GM12878 (cell line): ENCODE data around the gene LDLRAD4.

Experiments used
- CREB1 ChIP-seq: IDR thresholded peaks from 2 replicates; pipeline ENCODE4 v1.6.1; 2012; ENCODE audit warnings: low read depth, mild to moderate bottlenecking, inconsistent platforms
- EP300 ChIP-seq, 2 experiments: fragments of 150-350 bp in 1 of 2; IDR thresholded peaks; 2 replicates each; pipeline ENCODE4 v1.6.1; 2011 to 2012; ENCODE audit warnings: low read depth in 2 of 2, low read length in 2 of 2, borderline replicate concordance in 1 of 2, improper control_type of control experiment in 1 of 2, inconsistent platforms in 1 of 2; ENCODE audit not compliant: control insufficient read depth in 1 of 2
- EZH2 ChIP-seq: IDR thresholded peaks from 2 replicates; pipeline ENCODE4 v1.6.1; 2012; ENCODE audit warnings: low read depth, mild to moderate bottlenecking, control low read depth, inconsistent platforms, low read length, borderline replicate concordance; ENCODE audit not compliant: control insufficient read depth
- FOS ChIP-seq: IDR thresholded peaks from 3 replicates; pipeline ENCODE4 v1.6.1; 2011; ENCODE audit warnings: borderline replicate concordance; ENCODE audit not compliant: insufficient read length; ENCODE audit errors: extremely low read depth
- FOXM1 ChIP-seq: IDR thresholded peaks from 2 replicates; pipeline ENCODE4 v1.6.1; 2012; ENCODE audit warnings: low read depth, mild to moderate bottlenecking, inconsistent platforms, low read length, moderate library complexity
- GABPA ChIP-seq: IDR thresholded peaks from 2 replicates; pipeline ENCODE4 v1.6.1; 2014; ENCODE audit warnings: antibody characterized with exemption, low read depth, mild to moderate bottlenecking, inconsistent platforms
- IKZF1 ChIP-seq: fragments of 450-650 bp; conservative IDR thresholded peaks from 2 replicates; pipeline ENCODE4 v1.6.1; 2017; ENCODE audit warnings: antibody characterized with exemption, mild to moderate bottlenecking
- LARP7 ChIP-seq: fragments of 450-650 bp; IDR thresholded peaks from 2 replicates; pipeline ENCODE4 v1.6.1; 2017; ENCODE audit warnings: mild to moderate bottlenecking
- MXI1 ChIP-seq: fragments of 150-350 bp; IDR thresholded peaks from 2 replicates; pipeline ENCODE4 v1.6.1; 2011; ENCODE audit warnings: low read depth, mild to moderate bottlenecking, inconsistent platforms, low read length, improper control_type of control experiment
- POLR2A ChIP-seq: IDR thresholded peaks from 2 replicates; pipeline ENCODE4 v1.6.1; 2011; ENCODE audit warnings: low read depth, mild to moderate bottlenecking, low read length
- SREBF1 ChIP-seq: IDR thresholded peaks from 2 replicates; pipeline ENCODE4 v1.6.1; 2012; ENCODE audit warnings: mild to moderate bottlenecking, low read length
- TF ChIP-seq, protein P1 (sequence below), 3 experiments: IDR thresholded peaks in 2 of 3; conservative IDR thresholded peaks in 1 of 3; 2 replicates each; pipeline ENCODE4 v1.5.1; 2011; ENCODE audit warnings: low read depth in 3 of 3, low read length in 3 of 3, mild to moderate bottlenecking in 3 of 3, control low read depth in 2 of 3, moderate library complexity in 2 of 3, inconsistent platforms in 1 of 3, mixed read lengths in 1 of 3; ENCODE audit not compliant: control insufficient read depth in 2 of 3, insufficient read depth in 1 of 3; ENCODE audit errors: extremely low read depth in 1 of 3
- TF ChIP-seq, protein P2 (sequence below): fragments of 450-650 bp; IDR thresholded peaks from 2 replicates; pipeline ENCODE4 v1.6.1; 2014; ENCODE audit warnings: mild to moderate bottlenecking
- TF ChIP-seq, protein P3 (sequence below): fragments of 450-650 bp; IDR thresholded peaks from 2 replicates; pipeline ENCODE4 v1.6.1; 2016; ENCODE audit warnings: mild to moderate bottlenecking

DNA sequence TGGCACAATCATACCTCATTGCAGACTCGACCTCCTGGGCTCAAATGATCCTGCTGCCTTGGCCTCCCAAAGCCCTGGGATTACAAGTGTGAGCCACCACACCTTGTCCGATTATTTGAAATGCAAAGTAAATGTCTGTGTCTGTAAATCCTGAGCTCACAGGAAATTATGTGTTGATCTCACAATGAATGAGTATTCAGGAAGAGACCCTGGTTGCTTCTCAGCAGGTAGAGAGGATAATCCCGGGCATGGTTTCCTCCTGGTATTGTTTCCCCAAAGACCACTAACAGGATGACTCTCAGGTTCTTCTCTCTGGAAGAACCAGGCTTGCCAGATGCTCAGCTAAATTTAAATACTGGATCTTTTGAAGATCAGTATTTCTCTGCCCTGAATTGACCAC lies 147.6 kb downstream of the LDLRAD4 start:
- TF ChIP-seq, protein P1, sequence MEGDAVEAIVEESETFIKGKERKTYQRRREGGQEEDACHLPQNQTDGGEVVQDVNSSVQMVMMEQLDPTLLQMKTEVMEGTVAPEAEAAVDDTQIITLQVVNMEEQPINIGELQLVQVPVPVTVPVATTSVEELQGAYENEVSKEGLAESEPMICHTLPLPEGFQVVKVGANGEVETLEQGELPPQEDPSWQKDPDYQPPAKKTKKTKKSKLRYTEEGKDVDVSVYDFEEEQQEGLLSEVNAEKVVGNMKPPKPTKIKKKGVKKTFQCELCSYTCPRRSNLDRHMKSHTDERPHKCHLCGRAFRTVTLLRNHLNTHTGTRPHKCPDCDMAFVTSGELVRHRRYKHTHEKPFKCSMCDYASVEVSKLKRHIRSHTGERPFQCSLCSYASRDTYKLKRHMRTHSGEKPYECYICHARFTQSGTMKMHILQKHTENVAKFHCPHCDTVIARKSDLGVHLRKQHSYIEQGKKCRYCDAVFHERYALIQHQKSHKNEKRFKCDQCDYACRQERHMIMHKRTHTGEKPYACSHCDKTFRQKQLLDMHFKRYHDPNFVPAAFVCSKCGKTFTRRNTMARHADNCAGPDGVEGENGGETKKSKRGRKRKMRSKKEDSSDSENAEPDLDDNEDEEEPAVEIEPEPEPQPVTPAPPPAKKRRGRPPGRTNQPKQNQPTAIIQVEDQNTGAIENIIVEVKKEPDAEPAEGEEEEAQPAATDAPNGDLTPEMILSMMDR (IDR thresholded peaks at IDR 0.05 in 2 of 3, conservative IDR thresholded peaks at IDR 0.05 in 1 of 3; ENCODE audit: control insufficient read depth in 2 of 3, extremely low read depth in 1 of 3, insufficient read depth in 1 of 3, low read depth in 3 of 3, low read length in 3 of 3) = no peak
- TF ChIP-seq, protein P2, sequence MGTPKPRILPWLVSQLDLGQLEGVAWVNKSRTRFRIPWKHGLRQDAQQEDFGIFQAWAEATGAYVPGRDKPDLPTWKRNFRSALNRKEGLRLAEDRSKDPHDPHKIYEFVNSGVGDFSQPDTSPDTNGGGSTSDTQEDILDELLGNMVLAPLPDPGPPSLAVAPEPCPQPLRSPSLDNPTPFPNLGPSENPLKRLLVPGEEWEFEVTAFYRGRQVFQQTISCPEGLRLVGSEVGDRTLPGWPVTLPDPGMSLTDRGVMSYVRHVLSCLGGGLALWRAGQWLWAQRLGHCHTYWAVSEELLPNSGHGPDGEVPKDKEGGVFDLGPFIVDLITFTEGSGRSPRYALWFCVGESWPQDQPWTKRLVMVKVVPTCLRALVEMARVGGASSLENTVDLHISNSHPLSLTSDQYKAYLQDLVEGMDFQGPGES = no peak
- TF ChIP-seq LARP7 = no peak
- no peak for TF ChIP-seq FOS
- TF ChIP-seq CREB1 = no peak
- no peak for TF ChIP-seq POLR2A
- no peak for TF ChIP-seq EZH2
- no peak for TF ChIP-seq SREBF1
- TF ChIP-seq IKZF1 = no peak
- TF ChIP-seq FOXM1 = no peak
- no peak for TF ChIP-seq EP300 (IDR thresholded peaks at IDR 0.05; ENCODE audit: borderline replicate concordance in 1 of 2, control insufficient read depth in 1 of 2, low read depth in 2 of 2, low read length in 2 of 2)
- TF ChIP-seq MXI1 = no peak
- no peak for TF ChIP-seq GABPA
- TF ChIP-seq, protein P3, sequence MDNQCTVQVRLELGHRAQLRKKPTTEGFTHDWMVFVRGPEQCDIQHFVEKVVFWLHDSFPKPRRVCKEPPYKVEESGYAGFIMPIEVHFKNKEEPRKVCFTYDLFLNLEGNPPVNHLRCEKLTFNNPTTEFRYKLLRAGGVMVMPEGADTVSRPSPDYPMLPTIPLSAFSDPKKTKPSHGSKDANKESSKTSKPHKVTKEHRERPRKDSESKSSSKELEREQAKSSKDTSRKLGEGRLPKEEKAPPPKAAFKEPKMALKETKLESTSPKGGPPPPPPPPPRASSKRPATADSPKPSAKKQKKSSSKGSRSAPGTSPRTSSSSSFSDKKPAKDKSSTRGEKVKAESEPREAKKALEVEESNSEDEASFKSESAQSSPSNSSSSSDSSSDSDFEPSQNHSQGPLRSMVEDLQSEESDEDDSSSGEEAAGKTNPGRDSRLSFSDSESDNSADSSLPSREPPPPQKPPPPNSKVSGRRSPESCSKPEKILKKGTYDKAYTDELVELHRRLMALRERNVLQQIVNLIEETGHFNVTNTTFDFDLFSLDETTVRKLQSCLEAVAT = no peak
